SK-N-SH treated with all-trans-retinoic acid at 6 μM for 48 hours (cell line): Measurements from ENCODE around the gene APOL3.

Experiments
- ATAC-seq: fragments of 200-7000 bp; cut with Tn5 transposase; 3 replicates; pipeline ENCODE4 v1.9.1; 2020; ENCODE audit warnings: mild to moderate bottlenecking, moderate library complexity
- BACH2 ChIP-seq: fragments of 250-450 bp; sonication (Bioruptor Pico); IDR thresholded peaks from 2 replicates; pipeline ENCODE4 v1.9.0; 2021; ENCODE audit warnings: mild to moderate bottlenecking, borderline replicate concordance
- CREB5 ChIP-seq: fragments of 250-450 bp; sonication (Bioruptor Pico); IDR thresholded peaks from 2 replicates; pipeline ENCODE4 v1.5.1; 2020; ENCODE audit warnings: low read depth, mild to moderate bottlenecking, moderate library complexity
- CSDC2 ChIP-seq: fragments of 250-450 bp; sonication (Bioruptor Pico); IDR thresholded peaks from 2 replicates; pipeline ENCODE4 v1.5.0; 2020; ENCODE audit warnings: mild to moderate bottlenecking, moderate library complexity
- CSRNP3 ChIP-seq: fragments of 250-450 bp; sonication (Bioruptor Pico); IDR thresholded peaks from 2 replicates; pipeline ENCODE4 v1.5.1; 2021; ENCODE audit warnings: mild to moderate bottlenecking, moderate library complexity
- ESRRG ChIP-seq: fragments of 250-450 bp; sonication (Bioruptor Pico); IDR thresholded peaks from 2 replicates; pipeline ENCODE4 v1.6.1; 2021; ENCODE audit warnings: mild to moderate bottlenecking
- GLIS3 ChIP-seq: fragments of 250-450 bp; sonication (Bioruptor Pico); IDR thresholded peaks from 2 replicates; pipeline ENCODE4 v1.5.0; 2020; ENCODE audit warnings: mild to moderate bottlenecking, moderate library complexity
- ISL1 ChIP-seq: fragments of 250-450 bp; sonication (Bioruptor Pico); IDR thresholded peaks from 2 replicates; pipeline ENCODE4 v2.1.2; 2022; ENCODE audit warnings: mild to moderate bottlenecking, moderate library complexity
- OSR1 ChIP-seq: fragments of 250-450 bp; sonication (Bioruptor Pico); IDR thresholded peaks from 2 replicates; pipeline ENCODE4 v1.8.0; 2022; ENCODE audit warnings: moderate library complexity, mild to moderate bottlenecking, inconsistent platforms
- PATZ1 ChIP-seq: fragments of 250-450 bp; sonication (Bioruptor Pico); IDR thresholded peaks from 2 replicates; pipeline ENCODE4 v1.8.0; 2020; ENCODE audit warnings: mild to moderate bottlenecking, moderate library complexity, borderline replicate concordance
- POU6F1 ChIP-seq: fragments of 250-450 bp; sonication (Bioruptor Pico); IDR thresholded peaks from 2 replicates; pipeline ENCODE4 v1.8.0; 2021; ENCODE audit warnings: low read depth, mild to moderate bottlenecking, moderate library complexity, borderline replicate concordance
- PPARA ChIP-seq: fragments of 250-450 bp; sonication (Bioruptor Pico); IDR thresholded peaks from 2 replicates; pipeline ENCODE4 v1.5.0; 2020; ENCODE audit warnings: mild to moderate bottlenecking, borderline replicate concordance
- RARB ChIP-seq: fragments of 250-450 bp; sonication (Bioruptor Pico); IDR thresholded peaks from 2 replicates; pipeline ENCODE4 v1.8.0; 2021; ENCODE audit warnings: mild to moderate bottlenecking, moderate library complexity
- SNAI2 ChIP-seq: fragments of 250-450 bp; sonication (Bioruptor Pico); IDR thresholded peaks from 2 replicates; pipeline ENCODE4 v1.5.0; 2020; ENCODE audit warnings: mild to moderate bottlenecking, moderate library complexity
- TCF4 ChIP-seq: fragments of 250-450 bp; sonication (Bioruptor Pico); IDR thresholded peaks from 2 replicates; pipeline ENCODE4 v1.8.0; 2021; ENCODE audit warnings: mild to moderate bottlenecking, moderate library complexity, borderline replicate concordance
- TOX ChIP-seq: fragments of 250-450 bp; sonication (Bioruptor Pico); IDR thresholded peaks from 2 replicates; pipeline ENCODE4 v1.8.0; 2021; ENCODE audit warnings: mild to moderate bottlenecking, moderate library complexity, borderline replicate concordance
- TSHZ2 ChIP-seq: fragments of 250-450 bp; sonication (Bioruptor Pico); IDR thresholded peaks from 2 replicates; pipeline ENCODE4 v1.5.0; 2020; ENCODE audit warnings: mild to moderate bottlenecking, moderate library complexity
- ZC3H10 ChIP-seq: fragments of 250-450 bp; sonication (Bioruptor Pico); IDR thresholded peaks from 2 replicates; pipeline ENCODE4 v1.5.1; 2021; ENCODE audit warnings: mild to moderate bottlenecking, moderate library complexity
- ZFP3 ChIP-seq: fragments of 250-450 bp; sonication (Bioruptor Pico); IDR thresholded peaks from 2 replicates; pipeline ENCODE4 v1.5.0; 2020; ENCODE audit warnings: mild to moderate bottlenecking, moderate library complexity
- ZFP30 ChIP-seq: fragments of 450-650 bp; formaldehyde crosslinking; IDR thresholded peaks from 2 replicates; pipeline ENCODE4 v1.5.0; 2022; ENCODE audit warnings: mild to moderate bottlenecking, moderate library complexity
- ZNF565 ChIP-seq: fragments of 450-650 bp; formaldehyde crosslinking; conservative IDR thresholded peaks from 2 replicates; pipeline ENCODE4 v1.5.0; 2020; ENCODE audit warnings: low read depth, mild to moderate bottlenecking, moderate library complexity
- ZNF70 ChIP-seq: fragments of 450-650 bp; formaldehyde crosslinking; IDR thresholded peaks from 2 replicates; pipeline ENCODE4 v1.5.0; 2020; ENCODE audit warnings: mild to moderate bottlenecking, moderate library complexity

The APOL3 gene

GRCh38 chr22:36199001-36199551, 38.5 kb upstream of the APOL3 start:
- TF ChIP-seq TSHZ2 (CRISPR knock-in tag) (no peak), CREB5 (CRISPR knock-in tag) (no peak), ZFP30 (CRISPR knock-in tag) (no peak), TOX (no peak), BACH2 (CRISPR knock-in tag) (no peak), CSRNP3 (CRISPR knock-in tag) (no peak), SNAI2 (CRISPR knock-in tag) (no peak), ISL1 (no peak), PATZ1 (CRISPR knock-in tag) (no peak), RARB (CRISPR knock-in tag) (no peak), ESRRG (CRISPR knock-in tag) (no peak), PPARA (CRISPR knock-in tag) (no peak), GLIS3 (no peak), ZFP3 (CRISPR knock-in tag) (no peak), OSR1 (CRISPR knock-in tag) (no peak)
- no peak for ATAC-seq

GRCh38 chr22:36198536-36198935, 38.0 kb upstream of the APOL3 start:
- no peak for ATAC-seq
- TF ChIP-seq TCF4 (CRISPR knock-in tag) (no peak), ZC3H10 (CRISPR knock-in tag) (no peak), GLIS3 (no peak), ZNF70 (CRISPR knock-in tag) (no peak), PATZ1 (CRISPR knock-in tag) (no peak), ZNF565 (CRISPR knock-in tag) (no peak), SNAI2 (CRISPR knock-in tag) (no peak), ISL1 (no peak), ZFP3 (CRISPR knock-in tag) (no peak), PPARA (CRISPR knock-in tag) (no peak), ZFP30 (CRISPR knock-in tag) (no peak), POU6F1 (no peak), TOX (no peak), RARB (CRISPR knock-in tag) (no peak), ESRRG (CRISPR knock-in tag) (no peak), CSDC2 (CRISPR knock-in tag) (no peak), TSHZ2 (CRISPR knock-in tag) (no peak), CREB5 (CRISPR knock-in tag) (no peak)
